Gastroesophageal sphincter (tissue), 4 donors: Measurements from ENCODE around the gene INPP5A. TPM values are rescaled to one million over a fixed set of nuclear protein-coding genes. Genes with fewer than 3 reads are reported as not detected.

Experiments used
- ATAC-seq: fragments of 150-250 bp; one replicate; pipeline ENCODE4 v1.9.1; 2016; ENCODE audit warnings: mild to moderate bottlenecking, moderate library complexity
- H3K27ac ChIP-seq, 4 donors: fragments of 200-600 bp; sonication (generic) in 3 of 4; 1 replicate in 3 of 4; 2 replicates in 1 of 4; pipeline ENCODE4 v1.5.1; 2016 to 2019
- H3K27me3 ChIP-seq: fragments of 200-600 bp; sonication (generic); one replicate; pipeline ENCODE4 v1.5.1; 2019
- H3K36me3 ChIP-seq, 2 donors: fragments of 200-600 bp; sonication (generic); one replicate each; pipeline ENCODE4 v1.5.1; 2019; ENCODE audit warnings: control low read depth in 1 of 2
- H3K4me1 ChIP-seq, 3 donors: fragments of 200-600 bp; sonication (generic); 1 replicate in 2 of 3; 2 replicates in 1 of 3; pipeline ENCODE4 v1.5.1; 2016 to 2019; ENCODE audit warnings: control low read depth in 2 of 3
- H3K4me3 ChIP-seq, 2 donors: fragments of 200-600 bp; sonication (generic); one replicate each; pipeline ENCODE4 v1.5.1; 2019; ENCODE audit warnings: mild to moderate bottlenecking in 1 of 2, moderate library complexity in 1 of 2
- H3K9me3 ChIP-seq, 3 donors: fragments of 200-600 bp; sonication (generic); one replicate each; pipeline ENCODE4 v1.5.1; 2017 to 2019; ENCODE audit warnings: control low read depth in 2 of 3
- CTCF ChIP-seq, 4 experiments: fragments of 200-600 bp in 2 of 4; fragments of 450-650 bp in 2 of 4; sonication (generic) in 1 of 4; IDR thresholded peaks; one replicate each; pipeline ENCODE4 v1.5.1; 2017 to 2019; ENCODE audit warnings: antibody characterized with exemption in 4 of 4, mild to moderate bottlenecking in 2 of 4, moderate library complexity in 2 of 4
- EP300 ChIP-seq: sonication (generic); formaldehyde crosslinking; IDR thresholded peaks from one replicate; pipeline ENCODE4 v1.6.1; 2017; ENCODE audit warnings: antibody characterized with exemption, mild to moderate bottlenecking
- POLR2A ChIP-seq, 2 donors: fragments of 450-650 bp; IDR thresholded peaks; one replicate each; pipeline ENCODE4 v1.6.1; 2017; ENCODE audit warnings: antibody characterized with exemption in 2 of 2, mild to moderate bottlenecking in 2 of 2, moderate library complexity in 1 of 2
- POLR2AphosphoS5 ChIP-seq: sonication (generic); formaldehyde crosslinking; IDR thresholded peaks from one replicate; pipeline ENCODE4 v1.6.1; 2017; ENCODE audit warnings: antibody characterized with exemption
- WGBS, 2 donors: methylation state at CpG; one replicate each; pipeline ENCODE4 v1.1.5; 2018; ENCODE audit warnings: low coverage in 1 of 2; 5-methylcytosine and 5-hydroxymethylcytosine counted together
- total RNA-seq, 4 donors: library from RNA; depleted of rRNA; stranded (reverse); fragments of >200 nt; gene quantifications; one replicate each; pipeline ENCODE4 v1.1.0, GENCODE V29; 2016

The INPP5A gene
- total RNA-seq, 4 donors from 2014 or later = 111 to 288 (median 215) TPM

- WGBS, 2 donors = 91 to 93% methylated on average over 5 to 9 of the region's 14 CpGs
- Histone ChIP-seq H3K4me3 (no peak overlapping the region), H3K36me3 (no peaks in the 10 kb centered on the region), H3K4me1 (peaks cover 0 to 44% (median 18%) of the 10 kb centered on the region in 3 donors), H3K9me3 (no peaks in the 10 kb centered on the region), H3K27ac (peak overlapping the region in 3 of 4 donors; percentile 66 to 81 (median 80)), H3K27me3 (no peaks in the 10 kb centered on the region)
- TF ChIP-seq CTCF (IDR thresholded peaks at IDR 0.05) (no peak), POLR2A (IDR thresholded peaks at IDR 0.05) (no peak), EP300 (no peak), POLR2AphosphoS5 (no peak)
- no peak for ATAC-seq
Observed at GRCh38 chr10:132509506-132510173, 27.9 kb upstream of the INPP5A start.

- Histone ChIP-seq H3K4me1 (peaks cover 0 to 45% (median 21%) of the 10 kb centered on the region in 3 donors), H3K4me3 (no peak overlapping the region), H3K36me3 (no peaks in the 10 kb centered on the region), H3K27ac (peak overlapping the region in 3 of 4 donors; percentile 66 to 81 (median 80)), H3K9me3 (no peaks in the 10 kb centered on the region), H3K27me3 (no peaks in the 10 kb centered on the region)
- WGBS, 2 donors = no CpG with 5 or more reads among the region's 15 CpGs
- no peak for ATAC-seq
- TF ChIP-seq CTCF (IDR thresholded peaks at IDR 0.05) (no peak), POLR2A (IDR thresholded peaks at IDR 0.05) (no peak), EP300 (no peak), POLR2AphosphoS5 (no peak)
Observed at GRCh38 chr10:132510174-132510611, 27.4 kb upstream of the INPP5A start.

- Histone ChIP-seq H3K36me3 (no peaks in the 10 kb centered on the region), H3K27me3 (no peaks in the 10 kb centered on the region), H3K27ac (peak overlapping the region in 2 of 4 donors; percentile 18 to 24), H3K4me1 (peaks cover 0 to 57% (median 28%) of the 10 kb centered on the region in 3 donors), H3K4me3 (no peak overlapping the region), H3K9me3 (no peaks in the 10 kb centered on the region)
- ATAC-seq = peak; percentile 20
- TF ChIP-seq CTCF (IDR thresholded peaks at IDR 0.05) (no peak), POLR2AphosphoS5 (peak; percentile 42)
- 76 to 87% methylated on average over 18 to 23 of the region's 23 CpGs for WGBS, 2 donors
Observed at GRCh38 chr10:132511121-132512051, 26.2 kb upstream of the INPP5A start.

- ATAC-seq = no peak
- no peak for TF ChIP-seq POLR2A (IDR thresholded peaks at IDR 0.05)
- no peak for TF ChIP-seq EP300
- no peak for TF ChIP-seq CTCF (IDR thresholded peaks at IDR 0.05)
- TF ChIP-seq POLR2AphosphoS5 = no peak
- Histone ChIP-seq H3K27ac (peak overlapping the region in 2 of 4 donors; percentile 18 to 24), H3K9me3 (no peaks in the 10 kb centered on the region), H3K4me1 (peaks cover 4 to 57% (median 32%) of the 10 kb centered on the region in 3 donors), H3K4me3 (no peak overlapping the region), H3K36me3 (no peaks in the 10 kb centered on the region), H3K27me3 (no peaks in the 10 kb centered on the region)
- WGBS, 2 donors = 92 to 100% methylated on average over 1 of the region's 1 CpG
Observed at GRCh38 chr10:132512052-132512442, 25.5 kb upstream of the INPP5A start.
